Type B pancreatic cell (in vitro differentiated cells): ENCODE data around the gene GDAP2. TPM values are rescaled to one million over a fixed set of nuclear protein-coding genes. Genes with fewer than 3 reads are reported as not detected.

Experiments
- DNase-seq: peaks from one replicate; pipeline ENCODE4 v3.0.0; 2021; ENCODE audit warnings: mixed read lengths; ENCODE audit not compliant: unreplicated experiment; ENCODE audit errors: extremely low spot score
- H3K27ac Mint-ChIP-seq: 2 replicates; pipeline ENCODE4 v1.8.0; 2021; ENCODE audit warnings: mild to moderate bottlenecking, mixed read lengths
- H3K27me3 Mint-ChIP-seq: 2 replicates; pipeline ENCODE4 v1.8.0; 2021; ENCODE audit warnings: mixed read lengths
- H3K36me3 Mint-ChIP-seq: 2 replicates; pipeline ENCODE4 v1.8.0; 2021; ENCODE audit warnings: mixed read lengths
- H3K4me1 Mint-ChIP-seq: one replicate; pipeline ENCODE4 v1.8.0; 2021; ENCODE audit warnings: mixed read lengths; ENCODE audit not compliant: unreplicated experiment
- H3K4me3 Mint-ChIP-seq: 2 replicates; pipeline ENCODE4 v1.8.0; 2021; ENCODE audit warnings: mild to moderate bottlenecking, mixed read lengths
- H3K9me3 Mint-ChIP-seq: 2 replicates; pipeline ENCODE4 v1.8.0; 2021; ENCODE audit warnings: mixed read lengths
- CTCF ChIP-seq: fragments of 200-600 bp; sonication (generic); conservative IDR thresholded peaks from 2 replicates; pipeline ENCODE4 v1.5.0; 2021; ENCODE audit warnings: antibody characterized with exemption, mild to moderate bottlenecking
- total RNA-seq: library from RNA; stranded (reverse); gene quantifications from 2 replicates; pipeline ENCODE4 v1.2.1, GENCODE V29; 2021; ENCODE audit warnings: low replicate concordance

GDAP2 gene
- total RNA-seq, 1 donor from 2014 or later = 20.4 TPM

GRCh38 chr1:117828201-117828600 lies 101.2 kb downstream of the GDAP2 start:
- H3K4me3 Mint-ChIP-seq = no peak overlapping the region
- TF ChIP-seq CTCF = peak; percentile 17
- H3K9me3 Mint-ChIP-seq = peaks cover 5% of the 10 kb centered on the region
- peaks cover 8% of the 10 kb centered on the region for H3K36me3 Mint-ChIP-seq
- H3K27ac Mint-ChIP-seq = no peak overlapping the region
- no peaks in the 10 kb centered on the region for H3K27me3 Mint-ChIP-seq
- DNase-seq = no peak
- H3K4me1 Mint-ChIP-seq = no peaks in the 10 kb centered on the region

- no peak for DNase-seq
- peaks cover 5% of the 10 kb centered on the region for H3K9me3 Mint-ChIP-seq
- H3K27me3 Mint-ChIP-seq = no peaks in the 10 kb centered on the region
- peaks cover 3% of the 10 kb centered on the region for H3K36me3 Mint-ChIP-seq
- TF ChIP-seq CTCF = no peak
- H3K4me1 Mint-ChIP-seq = no peaks in the 10 kb centered on the region
- peak overlapping the region; percentile 18 for H3K27ac Mint-ChIP-seq
- H3K4me3 Mint-ChIP-seq = no peak overlapping the region
These were observed 102.8 kb downstream of the GDAP2 start for GRCh38 chr1:117826540-117827078.

GRCh38 chr1:117826119-117826518 lies 103.3 kb downstream of the GDAP2 start:
- no peak overlapping the region for H3K4me3 Mint-ChIP-seq
- H3K27ac Mint-ChIP-seq = peak overlapping the region; percentile 18
- peaks cover 3% of the 10 kb centered on the region for H3K36me3 Mint-ChIP-seq
- DNase-seq = no peak
- no peak for TF ChIP-seq CTCF
- no peaks in the 10 kb centered on the region for H3K27me3 Mint-ChIP-seq
- no peaks in the 10 kb centered on the region for H3K4me1 Mint-ChIP-seq
- H3K9me3 Mint-ChIP-seq = peaks cover 5% of the 10 kb centered on the region

GRCh38 chr1:117825414-117825813 lies 104.0 kb downstream of the GDAP2 start:
- DNase-seq = no peak
- Mint-ChIP-seq H3K36me3 (peaks cover 2% of the 10 kb centered on the region), H3K9me3 (peaks cover 2% of the 10 kb centered on the region), H3K27ac (no peak overlapping the region), H3K27me3 (no peaks in the 10 kb centered on the region), H3K4me3 (no peak overlapping the region), H3K4me1 (no peaks in the 10 kb centered on the region)
- no peak for TF ChIP-seq CTCF

GRCh38 chr1:117824616-117825015 lies 104.8 kb downstream of the GDAP2 start:
- Mint-ChIP-seq H3K9me3 (no peaks in the 10 kb centered on the region), H3K27me3 (no peaks in the 10 kb centered on the region), H3K27ac (no peak overlapping the region), H3K36me3 (no peaks in the 10 kb centered on the region), H3K4me3 (no peak overlapping the region), H3K4me1 (no peaks in the 10 kb centered on the region)
- no peak for DNase-seq
- TF ChIP-seq CTCF = no peak
